Measurements from ENCODE around the gene ADPRHL1.

DNA sequence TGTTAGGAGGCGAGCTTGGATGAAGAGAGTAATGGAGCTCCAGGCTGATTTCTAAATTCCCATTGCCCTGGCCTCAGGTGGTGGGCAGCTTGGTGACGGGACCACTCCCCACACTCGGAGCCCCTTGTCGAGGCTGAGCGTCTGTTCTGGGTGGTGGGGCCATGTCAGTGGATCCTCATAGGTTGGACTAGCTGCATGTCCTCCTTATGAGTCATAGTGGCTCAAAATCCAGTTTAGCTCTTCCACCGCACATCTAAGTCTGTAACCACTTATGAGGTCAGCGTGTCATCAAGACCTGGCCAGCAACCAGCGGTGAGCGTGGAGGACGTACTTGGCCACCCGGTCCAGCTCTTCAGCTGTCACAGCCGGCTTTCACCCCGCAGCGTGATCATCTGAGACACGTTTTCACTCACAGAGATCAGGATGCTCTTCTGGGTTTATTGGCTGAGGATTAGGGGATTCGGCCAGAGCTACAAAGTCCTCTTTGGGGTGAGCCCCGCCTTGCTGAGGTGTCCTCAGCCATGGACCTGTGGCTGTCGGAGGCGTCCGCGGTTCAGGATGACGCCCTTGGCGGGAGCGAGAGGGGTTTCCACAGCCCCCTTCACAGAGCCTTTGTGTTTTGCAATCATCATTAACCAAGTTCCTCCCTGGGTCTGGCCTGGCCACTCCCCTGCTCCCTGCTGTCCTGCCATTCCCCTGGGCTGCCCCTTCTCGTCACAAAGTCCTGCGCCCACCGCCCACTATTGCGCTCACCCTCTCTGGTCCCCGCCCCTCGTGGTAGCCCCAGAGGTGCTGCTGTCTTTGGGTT is 41.9 kb downstream of the ADPRHL1 start:
- TF ChIP-seq, protein P1, sequence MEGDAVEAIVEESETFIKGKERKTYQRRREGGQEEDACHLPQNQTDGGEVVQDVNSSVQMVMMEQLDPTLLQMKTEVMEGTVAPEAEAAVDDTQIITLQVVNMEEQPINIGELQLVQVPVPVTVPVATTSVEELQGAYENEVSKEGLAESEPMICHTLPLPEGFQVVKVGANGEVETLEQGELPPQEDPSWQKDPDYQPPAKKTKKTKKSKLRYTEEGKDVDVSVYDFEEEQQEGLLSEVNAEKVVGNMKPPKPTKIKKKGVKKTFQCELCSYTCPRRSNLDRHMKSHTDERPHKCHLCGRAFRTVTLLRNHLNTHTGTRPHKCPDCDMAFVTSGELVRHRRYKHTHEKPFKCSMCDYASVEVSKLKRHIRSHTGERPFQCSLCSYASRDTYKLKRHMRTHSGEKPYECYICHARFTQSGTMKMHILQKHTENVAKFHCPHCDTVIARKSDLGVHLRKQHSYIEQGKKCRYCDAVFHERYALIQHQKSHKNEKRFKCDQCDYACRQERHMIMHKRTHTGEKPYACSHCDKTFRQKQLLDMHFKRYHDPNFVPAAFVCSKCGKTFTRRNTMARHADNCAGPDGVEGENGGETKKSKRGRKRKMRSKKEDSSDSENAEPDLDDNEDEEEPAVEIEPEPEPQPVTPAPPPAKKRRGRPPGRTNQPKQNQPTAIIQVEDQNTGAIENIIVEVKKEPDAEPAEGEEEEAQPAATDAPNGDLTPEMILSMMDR (conservative IDR thresholded peaks at IDR 0.05 in 1 of 2, IDR thresholded peaks at IDR 0.05 in 1 of 2; ENCODE audit: extremely low read depth in 1 of 2, insufficient read depth in 1 of 2, low read depth in 1 of 2, low read length in 2 of 2), result no peak
- no peak for TF ChIP-seq EZH2 (IDR thresholded peaks at IDR 0.05; ENCODE audit: borderline replicate concordance, low read length)
